Osteocyte (in vitro differentiated cells): ENCODE measurements around the gene HSPA6. TPM values are rescaled to one million over a fixed set of nuclear protein-coding genes. Genes with fewer than 3 reads are reported as not detected.

Experiments
- DNase-seq: peaks from one replicate; pipeline ENCODE4 v3.0.0; 2021; ENCODE audit warnings: mixed read lengths; ENCODE audit not compliant: unreplicated experiment; ENCODE audit errors: extremely low spot score
- H3K27ac Mint-ChIP-seq: one replicate; pipeline ENCODE4 v1.8.0; 2021; ENCODE audit warnings: mild to moderate bottlenecking, mixed read lengths; ENCODE audit not compliant: unreplicated experiment
- H3K27me3 Mint-ChIP-seq: one replicate; pipeline ENCODE4 v1.8.0; 2021; ENCODE audit warnings: mixed read lengths; ENCODE audit not compliant: unreplicated experiment
- H3K36me3 Mint-ChIP-seq: one replicate; pipeline ENCODE4 v1.8.0; 2021; ENCODE audit warnings: mixed read lengths; ENCODE audit not compliant: unreplicated experiment
- H3K4me1 Mint-ChIP-seq: one replicate; pipeline ENCODE4 v1.8.0; 2021; ENCODE audit warnings: mixed read lengths; ENCODE audit not compliant: unreplicated experiment
- H3K4me3 Mint-ChIP-seq: one replicate; pipeline ENCODE4 v1.8.0; 2021; ENCODE audit warnings: mild to moderate bottlenecking, moderate library complexity, mixed read lengths; ENCODE audit not compliant: unreplicated experiment
- H3K9me3 Mint-ChIP-seq: one replicate; pipeline ENCODE4 v1.8.0; 2021; ENCODE audit warnings: mixed read lengths; ENCODE audit not compliant: unreplicated experiment
- CTCF ChIP-seq: fragments of 200-600 bp; sonication (generic); IDR thresholded peaks from 2 replicates; pipeline ENCODE4 v1.5.0; 2021; ENCODE audit warnings: antibody characterized with exemption, mild to moderate bottlenecking, moderate library complexity
- total RNA-seq: library from RNA; stranded (reverse); gene quantifications from 2 replicates; pipeline ENCODE4 v1.2.1, GENCODE V29; 2021

Gene HSPA6
- total RNA-seq, 1 donor from 2014 or later, result not detected

DNA sequence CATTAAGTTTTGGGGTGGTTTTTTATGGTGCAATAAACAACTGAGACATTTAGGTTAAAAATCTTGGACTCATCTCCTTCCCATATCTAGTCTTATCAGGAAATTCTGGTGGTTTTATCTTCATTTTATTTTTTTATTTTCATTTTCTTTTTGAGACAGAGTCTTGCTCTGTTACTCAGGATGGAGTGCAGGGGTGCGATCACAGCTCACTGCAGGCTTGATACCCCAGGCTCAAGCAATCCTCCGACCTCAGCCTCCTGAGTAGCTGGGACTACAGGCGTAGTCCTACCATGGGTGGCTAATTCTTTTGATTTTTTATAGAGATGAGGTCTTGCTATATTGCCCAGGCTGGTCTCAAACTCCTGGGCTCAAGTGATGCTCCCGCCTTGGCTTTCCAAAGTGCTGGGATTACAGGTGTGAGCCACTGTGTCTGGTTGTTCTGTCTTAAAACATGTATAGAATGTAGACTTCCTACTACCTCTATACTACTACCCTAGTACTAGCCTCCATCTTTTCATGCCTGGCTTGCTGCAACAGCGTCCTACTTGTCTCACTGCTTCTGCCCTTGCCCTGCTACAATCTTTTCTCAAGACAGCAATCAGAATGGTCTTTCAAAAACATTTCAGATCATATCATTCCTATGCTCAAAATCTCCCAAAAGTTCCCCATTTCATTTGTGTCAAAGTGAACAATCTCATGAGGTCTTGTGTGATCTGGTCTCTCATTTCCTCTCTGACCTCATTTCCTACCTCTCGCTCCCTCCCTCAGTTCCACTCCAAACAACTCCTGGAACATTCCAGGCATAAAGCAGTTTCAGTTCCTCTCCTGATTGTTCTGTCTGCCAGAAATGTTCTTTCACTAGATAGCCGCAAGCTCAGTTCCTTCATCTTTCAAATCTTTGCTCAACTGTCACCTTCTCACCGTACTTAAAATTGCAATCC lies 25.0 kb upstream of the HSPA6 start:
- H3K27me3 Mint-ChIP-seq, result peaks cover 51% of the 10 kb centered on the region
- no peak for TF ChIP-seq CTCF
- H3K27ac Mint-ChIP-seq, result no peak overlapping the region
- H3K4me1 Mint-ChIP-seq, result no peaks in the 10 kb centered on the region
- H3K36me3 Mint-ChIP-seq, result no peaks in the 10 kb centered on the region
- no peak overlapping the region for H3K4me3 Mint-ChIP-seq
- no peaks in the 10 kb centered on the region for H3K9me3 Mint-ChIP-seq
- no peak for DNase-seq

DNA sequence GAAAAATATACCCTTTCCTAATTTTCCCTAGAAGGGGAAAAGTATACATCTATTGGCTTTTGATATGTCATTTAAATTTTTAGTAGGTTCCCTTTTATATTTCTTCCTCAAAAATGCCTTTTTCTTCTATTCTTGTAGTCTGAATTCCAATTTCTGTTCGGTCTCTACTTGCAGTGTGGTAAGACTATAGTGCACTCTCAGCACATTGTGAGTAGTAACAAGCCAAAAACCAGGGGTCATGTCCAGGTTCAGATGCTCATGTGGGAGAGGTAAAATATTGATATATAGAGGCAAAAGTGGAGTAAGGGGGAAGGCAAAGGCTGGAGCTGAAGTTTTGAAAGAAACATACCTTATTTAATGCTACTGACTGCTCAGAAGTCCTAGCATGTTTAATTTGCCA lies 23.1 kb upstream of the HSPA6 start:
- no peak for DNase-seq
- Mint-ChIP-seq H3K9me3 (no peaks in the 10 kb centered on the region), H3K4me1 (no peaks in the 10 kb centered on the region), H3K27ac (no peak overlapping the region), H3K27me3 (peaks cover 51% of the 10 kb centered on the region), H3K4me3 (no peak overlapping the region), H3K36me3 (no peaks in the 10 kb centered on the region)
- no peak for TF ChIP-seq CTCF

GRCh38 chr1:161502181-161502580 lies 22.2 kb upstream of the HSPA6 start:
- Mint-ChIP-seq H3K9me3 (no peaks in the 10 kb centered on the region), H3K27ac (no peak overlapping the region), H3K27me3 (peaks cover 46% of the 10 kb centered on the region), H3K4me3 (no peak overlapping the region), H3K4me1 (no peaks in the 10 kb centered on the region), H3K36me3 (no peaks in the 10 kb centered on the region)
- DNase-seq, result no peak
- TF ChIP-seq CTCF, result no peak

DNA sequence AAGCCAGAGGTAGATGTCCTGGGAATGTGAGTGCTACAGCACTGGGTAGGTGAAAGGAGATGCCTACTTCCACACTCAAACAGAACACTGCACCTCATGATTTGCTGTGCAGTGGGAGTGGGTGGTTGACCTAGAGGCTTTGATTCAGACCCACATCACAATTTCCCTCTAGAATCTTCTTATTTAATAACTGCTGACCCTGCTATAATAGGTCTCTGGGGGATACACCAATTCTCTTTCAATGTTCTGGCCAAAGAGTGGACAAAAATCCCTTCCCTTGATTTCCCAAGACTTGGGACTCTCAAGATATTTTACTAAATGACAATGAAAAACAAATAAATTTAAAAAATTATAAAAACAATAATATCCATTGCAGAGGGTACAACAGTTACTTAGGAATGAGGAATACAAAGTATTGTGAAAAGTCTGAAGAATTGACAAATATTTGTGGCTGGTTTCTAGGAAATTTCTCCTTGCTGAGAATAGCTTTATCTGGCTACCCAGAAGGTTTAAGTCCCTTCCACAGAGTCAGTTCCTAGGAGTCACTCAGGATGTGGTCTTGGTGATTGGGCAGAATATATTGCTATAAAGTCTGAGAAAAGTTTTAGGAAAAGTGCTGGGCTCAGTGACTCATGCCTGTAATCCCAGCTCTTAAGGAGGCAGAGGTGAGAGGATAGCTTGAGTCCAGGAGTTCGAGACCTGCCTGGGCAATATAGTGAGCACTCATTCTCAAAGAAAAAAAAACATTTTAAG lies 21.5 kb upstream of the HSPA6 start:
- no peaks in the 10 kb centered on the region for H3K9me3 Mint-ChIP-seq
- no peak for TF ChIP-seq CTCF
- DNase-seq, result no peak
- no peak overlapping the region for H3K4me3 Mint-ChIP-seq
- no peaks in the 10 kb centered on the region for H3K36me3 Mint-ChIP-seq
- H3K27me3 Mint-ChIP-seq, result peaks cover 40% of the 10 kb centered on the region
- no peak overlapping the region for H3K27ac Mint-ChIP-seq
- H3K4me1 Mint-ChIP-seq, result no peaks in the 10 kb centered on the region

- peaks cover 40% of the 10 kb centered on the region for H3K27me3 Mint-ChIP-seq
These were observed 21.0 kb upstream of the HSPA6 start for GRCh38 chr1:161503394-161503748.

More at GRCh38 chr1:161503394-161503748, 21.0 kb upstream of the HSPA6 start:
- TF ChIP-seq CTCF, result no peak
- H3K36me3 Mint-ChIP-seq, result no peaks in the 10 kb centered on the region
- no peak overlapping the region for H3K4me3 Mint-ChIP-seq
- no peak for DNase-seq
- no peak overlapping the region for H3K27ac Mint-ChIP-seq
- no peaks in the 10 kb centered on the region for H3K4me1 Mint-ChIP-seq
- H3K9me3 Mint-ChIP-seq, result no peaks in the 10 kb centered on the region
